SK-N-MC (cell line): ENCODE data around the gene DSCAML1.

ENCODE experiments used
- DNase-seq: peaks from one replicate; pipeline ENCODE4 v3.0.0-alpha.2; 2011; ENCODE audit warnings: low read depth, low spot score
- H3K27ac ChIP-seq: fragments of 200-600 bp; sonication (generic); 2 replicates; pipeline ENCODE4 v1.5.1; 2016; ENCODE audit warnings: mixed run types
- H3K36me3 ChIP-seq: fragments of 200-600 bp; sonication (generic); 2 replicates; pipeline ENCODE4 v1.6.1; 2017; ENCODE audit warnings: antibody characterized with exemption, low read length, mixed read lengths; ENCODE audit not compliant: insufficient read depth
- H3K4me3 ChIP-seq: fragments of 200-600 bp; sonication (generic); 2 replicates; pipeline ENCODE4 v1.5.1; 2016
- H3K9ac ChIP-seq: fragments of 200-600 bp; sonication (generic); 2 replicates; pipeline ENCODE4 v1.8.0; 2017; ENCODE audit warnings: mixed run types, mixed read lengths; ENCODE audit not compliant: insufficient read length
- H3K9me3 ChIP-seq: fragments of 200-600 bp; sonication (generic); 2 replicates; pipeline ENCODE4 v1.6.1; 2017; ENCODE audit warnings: low read depth, mild to moderate bottlenecking, antibody characterized with exemption, low read length, moderate library complexity, mixed read lengths
- EZH2 ChIP-seq: fragments of 200-600 bp; sonication (generic); IDR thresholded peaks from one replicate; pipeline ENCODE4 v1.6.1; 2017; ENCODE audit warnings: antibody characterized with exemption
- FOXP2 ChIP-seq: optimal IDR thresholded peaks from 2 replicates; pipeline ENCODE3; 2011; ENCODE audit warnings: mild to moderate bottlenecking, moderate library complexity; ENCODE audit not compliant: insufficient read depth; ENCODE audit errors: extremely low read length, control extremely low read depth
- POLR2AphosphoS5 ChIP-seq: IDR thresholded peaks from 2 replicates; pipeline ENCODE4 v1.6.1; 2012; ENCODE audit warnings: mild to moderate bottlenecking, low read depth, low read length, borderline replicate concordance

DSCAML1 gene

GRCh38 chr11:117538263-117539135 lies 258.5 kb downstream of the DSCAML1 start:
- TF ChIP-seq POLR2AphosphoS5 (no peak), FOXP2 (no peak), EZH2 (no peak)
- H3K36me3 ChIP-seq = no peaks in the 10 kb centered on the region
- no peak overlapping the region for H3K4me3 ChIP-seq
- no peak overlapping the region for H3K9ac ChIP-seq
- no peaks in the 10 kb centered on the region for H3K9me3 ChIP-seq
- DNase-seq = no peak
- no peak overlapping the region for H3K27ac ChIP-seq

GRCh38 chr11:117535850-117536411 lies 261.1 kb downstream of the DSCAML1 start:
- no peaks in the 10 kb centered on the region for H3K9me3 ChIP-seq
- TF ChIP-seq FOXP2 (no peak), EZH2 (no peak), POLR2AphosphoS5 (no peak)
- no peaks in the 10 kb centered on the region for H3K36me3 ChIP-seq
- no peak for DNase-seq
- H3K4me3 ChIP-seq = no peak overlapping the region
- H3K27ac ChIP-seq = no peak overlapping the region
- no peak overlapping the region for H3K9ac ChIP-seq

GRCh38 chr11:117535201-117535849 lies 261.7 kb downstream of the DSCAML1 start:
- Histone ChIP-seq H3K27ac (no peak overlapping the region), H3K4me3 (no peak overlapping the region), H3K9me3 (no peaks in the 10 kb centered on the region), H3K9ac (no peak overlapping the region), H3K36me3 (no peaks in the 10 kb centered on the region)
- no peak for DNase-seq
- TF ChIP-seq POLR2AphosphoS5 = no peak
- no peak for TF ChIP-seq EZH2
- no peak for TF ChIP-seq FOXP2

- H3K4me3 ChIP-seq = no peak overlapping the region
- TF ChIP-seq FOXP2 = no peak
- no peak for TF ChIP-seq POLR2AphosphoS5
- no peak for TF ChIP-seq EZH2
- no peak for DNase-seq
- no peak overlapping the region for H3K9ac ChIP-seq
- H3K36me3 ChIP-seq = no peaks in the 10 kb centered on the region
- H3K9me3 ChIP-seq = no peaks in the 10 kb centered on the region
- H3K27ac ChIP-seq = no peak overlapping the region
Observed at GRCh38 chr11:117532568-117532967, 264.4 kb downstream of the DSCAML1 start.

GRCh38 chr11:117529816-117530215 lies 267.2 kb downstream of the DSCAML1 start:
- Histone ChIP-seq H3K36me3 (no peaks in the 10 kb centered on the region), H3K4me3 (no peak overlapping the region), H3K27ac (no peak overlapping the region), H3K9me3 (no peaks in the 10 kb centered on the region), H3K9ac (no peak overlapping the region)
- DNase-seq = no peak
- TF ChIP-seq POLR2AphosphoS5 (no peak), FOXP2 (no peak), EZH2 (no peak)

GRCh38 chr11:117528097-117528721 lies 268.8 kb downstream of the DSCAML1 start:
- TF ChIP-seq EZH2 (no peak), POLR2AphosphoS5 (no peak), FOXP2 (peak; percentile 5)
- Histone ChIP-seq H3K36me3 (no peaks in the 10 kb centered on the region), H3K9me3 (no peaks in the 10 kb centered on the region), H3K27ac (no peak overlapping the region), H3K9ac (no peak overlapping the region), H3K4me3 (no peak overlapping the region)
- no peak for DNase-seq

GRCh38 chr11:117527271-117527670 lies 269.7 kb downstream of the DSCAML1 start:
- H3K4me3 ChIP-seq = no peak overlapping the region
- no peak overlapping the region for H3K9ac ChIP-seq
- DNase-seq = no peak
- H3K27ac ChIP-seq = no peak overlapping the region
- TF ChIP-seq EZH2 (no peak), POLR2AphosphoS5 (no peak), FOXP2 (no peak)
- H3K9me3 ChIP-seq = no peaks in the 10 kb centered on the region
- no peaks in the 10 kb centered on the region for H3K36me3 ChIP-seq

GRCh38 chr11:117525866-117526542 lies 271.0 kb downstream of the DSCAML1 start:
- TF ChIP-seq EZH2 = no peak
- TF ChIP-seq POLR2AphosphoS5 = no peak
- no peak for TF ChIP-seq FOXP2
- no peaks in the 10 kb centered on the region for H3K36me3 ChIP-seq
- no peak overlapping the region for H3K27ac ChIP-seq
- no peak for DNase-seq
- no peaks in the 10 kb centered on the region for H3K9me3 ChIP-seq
- no peak overlapping the region for H3K9ac ChIP-seq
- no peak overlapping the region for H3K4me3 ChIP-seq
